GM23338 (cell line): ENCODE results near the gene SHISA4. TPM values are rescaled to one million over a fixed set of nuclear protein-coding genes. Genes with fewer than 3 reads are reported as not detected.

ENCODE experiments used
- ATAC-seq: fragments of 200-7000 bp; cut with Tn5 transposase; 3 replicates; pipeline ENCODE4 v1.9.1; 2020
- DNase-seq: peaks from one replicate; pipeline ENCODE4 v3.0.0-alpha.2; 2015; ENCODE audit warnings: low spot score
- H2AFZ ChIP-seq: fragments of 200-600 bp; sonication (generic); 2 replicates; pipeline ENCODE4 v1.8.0; 2016; ENCODE audit warnings: antibody characterized with exemption, mild to moderate bottlenecking, moderate library complexity
- H3F3A ChIP-seq: fragments of 200-600 bp; sonication (generic); replicated peaks from 2 replicates; pipeline ENCODE4 v1.8.0; 2017; ENCODE audit warnings: antibody characterized with exemption, mixed run types, low read depth
- H3K27ac ChIP-seq: fragments of 200-600 bp; sonication (generic); 2 replicates; pipeline ENCODE4 v1.6.1; 2016; ENCODE audit warnings: low read depth
- H3K27me3 ChIP-seq: fragments of 200-600 bp; sonication (generic); 2 replicates; pipeline ENCODE4 v1.8.0; 2016; ENCODE audit warnings: mild to moderate bottlenecking, mixed run types, moderate library complexity; ENCODE audit not compliant: insufficient read depth
- H3K36me3 ChIP-seq: fragments of 200-600 bp; sonication (generic); 2 replicates; pipeline ENCODE4 v1.8.0; 2016; ENCODE audit warnings: mild to moderate bottlenecking; ENCODE audit not compliant: insufficient read depth
- H3K4me1 ChIP-seq: fragments of 200-600 bp; sonication (generic); 2 replicates; pipeline ENCODE4 v1.8.0; 2016; ENCODE audit warnings: mild to moderate bottlenecking, moderate library complexity; ENCODE audit not compliant: insufficient read depth
- H3K4me2 ChIP-seq: fragments of 200-600 bp; sonication (generic); 2 replicates; pipeline ENCODE4 v1.7.1; 2017; ENCODE audit warnings: mixed run types
- H3K4me3 ChIP-seq: fragments of 200-600 bp; sonication (generic); 2 replicates; pipeline ENCODE4 v1.6.1; 2016; ENCODE audit warnings: mixed run types
- H3K79me2 ChIP-seq: fragments of 200-600 bp; sonication (generic); replicated peaks from 2 replicates; pipeline ENCODE4 v1.8.0; 2017; ENCODE audit warnings: mild to moderate bottlenecking; ENCODE audit not compliant: insufficient read depth
- H3K9me2 ChIP-seq: fragments of 200-600 bp; sonication (generic); 2 replicates; pipeline ENCODE4 v1.8.0; 2017; ENCODE audit not compliant: insufficient read depth
- H4K20me1 ChIP-seq: fragments of 200-600 bp; sonication (generic); replicated peaks from 2 replicates; pipeline ENCODE4 v1.8.0; 2017; ENCODE audit warnings: mild to moderate bottlenecking; ENCODE audit not compliant: insufficient read depth
- H3K27ac Mint-ChIP-seq: 2 replicates; pipeline ENCODE4 v1.8.0; 2020; ENCODE audit warnings: inconsistent platforms, mild to moderate bottlenecking, moderate library complexity, mixed read lengths
- H3K27me3 Mint-ChIP-seq: 3 replicates; pipeline ENCODE4 v1.8.0; 2022; ENCODE audit warnings: low read depth, mild to moderate bottlenecking, moderate library complexity, mixed read lengths, inconsistent platforms; ENCODE audit not compliant: insufficient read depth, poor library complexity
- H3K36me3 Mint-ChIP-seq: 3 replicates; pipeline ENCODE4 v1.8.0; 2021; ENCODE audit warnings: low read depth, mild to moderate bottlenecking, inconsistent platforms, moderate library complexity, mixed read lengths
- H3K4me1 Mint-ChIP-seq: 3 replicates; pipeline ENCODE4 v1.8.0; 2020; ENCODE audit warnings: mild to moderate bottlenecking, inconsistent platforms, mixed read lengths
- H3K4me3 Mint-ChIP-seq: 3 replicates; pipeline ENCODE4 v1.8.0; 2021; ENCODE audit warnings: moderate library complexity, mild to moderate bottlenecking, inconsistent platforms, mixed read lengths
- H3K9me3 Mint-ChIP-seq: 3 replicates; pipeline ENCODE4 v1.8.0; 2020; ENCODE audit warnings: moderate library complexity, mild to moderate bottlenecking, inconsistent platforms, mixed read lengths
- CREB1 ChIP-seq: fragments of 250-450 bp; sonication (Bioruptor Pico); IDR thresholded peaks from 2 replicates; pipeline ENCODE4 v1.5.0; 2020; ENCODE audit warnings: low read depth, mild to moderate bottlenecking, moderate library complexity
- EZH2 ChIP-seq: fragments of 200-600 bp; sonication (generic); IDR thresholded peaks from one replicate; pipeline ENCODE4 v1.8.0; 2017; ENCODE audit warnings: antibody characterized with exemption, mild to moderate bottlenecking, low read depth; ENCODE audit not compliant: unreplicated experiment
- JUNB ChIP-seq: IDR thresholded peaks from one replicate; pipeline ENCODE4 v1.6.1; 2016; ENCODE audit warnings: antibody characterized with exemption; ENCODE audit not compliant: unreplicated experiment
- NANOG ChIP-seq: IDR thresholded peaks from 2 replicates; pipeline ENCODE4 v1.6.1; 2016; ENCODE audit warnings: antibody characterized with exemption, borderline replicate concordance
- POLR2AphosphoS5 ChIP-seq: IDR thresholded peaks from 2 replicates; pipeline ENCODE4 v1.6.1; 2016; ENCODE audit warnings: antibody characterized with exemption, low read depth
- REST ChIP-seq: IDR thresholded peaks from one replicate; pipeline ENCODE4 v1.6.1; 2018; ENCODE audit warnings: antibody characterized with exemption; ENCODE audit not compliant: unreplicated experiment
- STAT1 ChIP-seq: IDR thresholded peaks from one replicate; pipeline ENCODE4 v1.6.1; 2016; ENCODE audit warnings: antibody characterized with exemption; ENCODE audit not compliant: unreplicated experiment
- ZNF114 ChIP-seq: fragments of 250-450 bp; sonication (Bioruptor Pico); IDR thresholded peaks from 2 replicates; pipeline ENCODE4 v1.5.0; 2020; ENCODE audit warnings: mild to moderate bottlenecking, moderate library complexity
- polyA plus RNA-seq: library from polyadenylated mRNA; unstranded; fragments of >200 nt; fragmentation: Nextera tagmentation; extraction: Ambion mirVana; gene quantifications from 2 replicates; pipeline ENCODE4 v1.2.1, GENCODE V29; 2016
- total RNA-seq: library from RNA; depleted of rRNA; stranded (reverse); fragments of >200 nt; shearing (Covaris generic); gene quantifications from 2 replicates; pipeline ENCODE4 v1.2.3, GENCODE V29; 2014
- TF ChIP-seq, protein P1 (sequence below), 2 experiments: fragments of 200-600 bp in 1 of 2; sonication (generic) in 1 of 2; conservative IDR thresholded peaks; 2 replicates each; pipeline versions ENCODE4 v1.5.1 to v1.6.1; 2016 to 2017; ENCODE audit warnings: antibody characterized with exemption in 2 of 2, low read depth in 2 of 2, mild to moderate bottlenecking in 2 of 2, moderate library complexity in 1 of 2
- TF ChIP-seq, protein P2 (sequence below): IDR thresholded peaks from 2 replicates; pipeline ENCODE4 v1.6.1; 2016; ENCODE audit warnings: antibody characterized with exemption

The SHISA4 gene
- total and polyA plus RNA-seq, 2 experiments from 2014 or later: 8.0 to 9.2 TPM

- TF ChIP-seq REST (no peak), POLR2AphosphoS5 (no peak)
Measured at GRCh38 chr1:201912832-201913231, 24.1 kb downstream of the SHISA4 start (continued).

- peaks cover 11% of the 10 kb centered on the region for H3K4me1 Mint-ChIP-seq
- Histone ChIP-seq H3K27me3 (no peaks in the 10 kb centered on the region), H3K79me2 (no peaks in the 10 kb centered on the region), H3F3A (no peaks in the 10 kb centered on the region), H3K36me3 (no peaks in the 10 kb centered on the region), H3K4me2 (no peak overlapping the region), H3K9me2 (no peaks in the 10 kb centered on the region), H3K4me1 (no peaks in the 10 kb centered on the region), H3K27ac (no peak overlapping the region), H3K4me3 (no peak overlapping the region), H4K20me1 (no peaks in the 10 kb centered on the region), H2AFZ (no peak overlapping the region)
- H3K27ac Mint-ChIP-seq: no peak overlapping the region
- H3K9me3 Mint-ChIP-seq: no peaks in the 10 kb centered on the region
- no peak for DNase-seq
- no peak for ATAC-seq
- no peaks in the 10 kb centered on the region for H3K36me3 Mint-ChIP-seq
- no peak overlapping the region for H3K4me3 Mint-ChIP-seq
- H3K27me3 Mint-ChIP-seq: peaks cover 1% of the 10 kb centered on the region
- TF ChIP-seq CREB1: no peak
- TF ChIP-seq, protein P1, sequence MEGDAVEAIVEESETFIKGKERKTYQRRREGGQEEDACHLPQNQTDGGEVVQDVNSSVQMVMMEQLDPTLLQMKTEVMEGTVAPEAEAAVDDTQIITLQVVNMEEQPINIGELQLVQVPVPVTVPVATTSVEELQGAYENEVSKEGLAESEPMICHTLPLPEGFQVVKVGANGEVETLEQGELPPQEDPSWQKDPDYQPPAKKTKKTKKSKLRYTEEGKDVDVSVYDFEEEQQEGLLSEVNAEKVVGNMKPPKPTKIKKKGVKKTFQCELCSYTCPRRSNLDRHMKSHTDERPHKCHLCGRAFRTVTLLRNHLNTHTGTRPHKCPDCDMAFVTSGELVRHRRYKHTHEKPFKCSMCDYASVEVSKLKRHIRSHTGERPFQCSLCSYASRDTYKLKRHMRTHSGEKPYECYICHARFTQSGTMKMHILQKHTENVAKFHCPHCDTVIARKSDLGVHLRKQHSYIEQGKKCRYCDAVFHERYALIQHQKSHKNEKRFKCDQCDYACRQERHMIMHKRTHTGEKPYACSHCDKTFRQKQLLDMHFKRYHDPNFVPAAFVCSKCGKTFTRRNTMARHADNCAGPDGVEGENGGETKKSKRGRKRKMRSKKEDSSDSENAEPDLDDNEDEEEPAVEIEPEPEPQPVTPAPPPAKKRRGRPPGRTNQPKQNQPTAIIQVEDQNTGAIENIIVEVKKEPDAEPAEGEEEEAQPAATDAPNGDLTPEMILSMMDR (conservative IDR thresholded peaks at IDR 0.05; ENCODE audit: low read depth in 2 of 2): no peak
- no peak for TF ChIP-seq REST
- no peak for TF ChIP-seq STAT1
- no peak for TF ChIP-seq ZNF114 (CRISPR knock-in tag)
- TF ChIP-seq JUNB: no peak
- TF ChIP-seq NANOG: no peak
- TF ChIP-seq POLR2AphosphoS5: no peak
- TF ChIP-seq EZH2: no peak
- TF ChIP-seq, protein P2, sequence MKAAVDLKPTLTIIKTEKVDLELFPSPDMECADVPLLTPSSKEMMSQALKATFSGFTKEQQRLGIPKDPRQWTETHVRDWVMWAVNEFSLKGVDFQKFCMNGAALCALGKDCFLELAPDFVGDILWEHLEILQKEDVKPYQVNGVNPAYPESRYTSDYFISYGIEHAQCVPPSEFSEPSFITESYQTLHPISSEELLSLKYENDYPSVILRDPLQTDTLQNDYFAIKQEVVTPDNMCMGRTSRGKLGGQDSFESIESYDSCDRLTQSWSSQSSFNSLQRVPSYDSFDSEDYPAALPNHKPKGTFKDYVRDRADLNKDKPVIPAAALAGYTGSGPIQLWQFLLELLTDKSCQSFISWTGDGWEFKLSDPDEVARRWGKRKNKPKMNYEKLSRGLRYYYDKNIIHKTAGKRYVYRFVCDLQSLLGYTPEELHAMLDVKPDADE: no peak
Measured at GRCh38 chr1:201914456-201915235, 25.9 kb downstream of the SHISA4 start.
